ENCODE measurements around the gene DLGAP1. TPM values are rescaled to one million over a fixed set of nuclear protein-coding genes. Genes with fewer than 3 reads are reported as not detected.

The DLGAP1 gene
- total and polyA plus RNA-seq, 10 of the 15 experiments (the other 5 are each of a cell fraction or from before 2014, with no cell fraction given): 0.23 to 27.6 (median 1.9) TPM

DNA sequence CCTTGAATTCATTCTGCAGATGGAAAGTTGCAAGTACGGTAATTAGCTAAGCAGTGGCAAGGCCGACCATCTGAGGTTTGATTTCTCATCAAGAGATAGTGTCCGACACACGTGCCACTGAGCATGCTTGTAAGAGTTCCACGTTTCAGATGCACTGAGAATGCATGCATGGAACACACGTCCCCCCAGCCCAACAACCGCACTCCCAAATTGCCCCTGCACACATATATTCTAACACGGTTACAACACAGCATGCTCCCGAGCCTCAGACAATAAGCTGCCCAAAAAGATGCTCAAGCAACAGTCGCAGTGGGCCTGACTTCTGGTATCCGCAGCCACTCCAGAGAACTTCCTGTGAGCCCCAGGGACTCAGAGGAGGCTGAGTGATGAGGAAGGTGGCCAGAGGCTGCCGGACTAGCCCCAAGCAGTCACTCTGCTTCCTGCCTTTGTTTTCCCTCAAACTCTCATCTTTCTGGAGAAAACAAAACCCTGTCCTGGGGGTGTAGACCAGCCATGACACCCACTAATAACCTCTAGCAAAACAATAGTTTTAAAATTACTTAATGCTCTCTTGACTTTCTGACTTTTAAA lies 801.2 kb downstream of the DLGAP1 start:
- H3K4me2 ChIP-seq (ENCODE audit: control insufficient read depth, insufficient read depth): no peak overlapping the region
- SMC1A ChIA-PET (ENCODE audit: uncharacterized antibody, unreplicated experiment): interaction anchor here (1.2 kb wide), 1 partner anchor 27 kb away, joined by 3 read pairs; no protein-coding TSS in a partner anchor
- no peaks in the 10 kb centered on the region for H3K4me1 ChIP-seq (ENCODE audit: control insufficient read depth, insufficient read depth, low read length)
- H2AFZ ChIP-seq (ENCODE audit: control insufficient read depth, low read depth, low read length): no peak overlapping the region
- ATAC-seq (no peak), FAIRE-seq (no peak), DNase-seq (ENCODE audit: low read depth, low spot score) (no peak)
- no peaks in the 10 kb centered on the region for H3K36me3 ChIP-seq (ENCODE audit: control insufficient read depth in 2 of 2, insufficient read depth in 2 of 2, low read length in 1 of 2)
- WGBS (ENCODE audit: insufficient coverage, insufficient replicate concordance, low lambda C conversion rate, missing lambda C conversion rate): 45% methylated on average over 12 of the region's 12 CpGs
- H3K27me3 ChIP-seq (replicated peaks in 1 of 2; ENCODE audit: control insufficient read depth in 2 of 2, insufficient read depth in 2 of 2, low read length in 1 of 2): no peaks in the 10 kb centered on the region
- no peak overlapping the region for H3K4me3 ChIP-seq
- BruUV-seq (replicated peaks): no TSS peak
- intact Hi-C loops (cut with micrococcal nuclease; ENCODE audit: unreplicated experiment): no loop called here
- H3K9ac ChIP-seq (ENCODE audit: control insufficient read depth, insufficient read depth, low read length): no peak overlapping the region
- CTCF ChIA-PET: interaction anchor here (0.8 to 1.7 kb wide), 2 partner anchors 10 to 12 kb away, joined by 3 to 8 read pairs; no protein-coding TSS in a partner anchor
- TF ChIP-seq STAT3 (IDR thresholded peaks at IDR 0.05; ENCODE audit: low read depth, low read length) (no peak), POLR2A (IDR thresholded peaks at IDR 0.05; ENCODE audit: low read depth, low read length) (no peak), ZNF384 (IDR thresholded peaks at IDR 0.05; ENCODE audit: borderline replicate concordance, low read depth, low read length) (no peak), TCF7 (IDR thresholded peaks at IDR 0.05; ENCODE audit: borderline replicate concordance) (no peak), KLF5 (IDR thresholded peaks at IDR 0.05; ENCODE audit: partially characterized antibody) (no peak), FOS (IDR thresholded peaks at IDR 0.05; ENCODE audit: borderline replicate concordance, extremely low read depth, insufficient read length) (no peak), GATAD2B (conservative IDR thresholded peaks at IDR 0.05; ENCODE audit: low read depth) (no peak)
- TF ChIP-seq, protein P1, sequence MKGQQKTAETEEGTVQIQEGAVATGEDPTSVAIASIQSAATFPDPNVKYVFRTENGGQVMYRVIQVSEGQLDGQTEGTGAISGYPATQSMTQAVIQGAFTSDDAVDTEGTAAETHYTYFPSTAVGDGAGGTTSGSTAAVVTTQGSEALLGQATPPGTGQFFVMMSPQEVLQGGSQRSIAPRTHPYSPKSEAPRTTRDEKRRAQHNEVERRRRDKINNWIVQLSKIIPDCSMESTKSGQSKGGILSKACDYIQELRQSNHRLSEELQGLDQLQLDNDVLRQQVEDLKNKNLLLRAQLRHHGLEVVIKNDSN (IDR thresholded peaks at IDR 0.05; ENCODE audit: borderline replicate concordance, extremely low read length, insufficient read depth, low read depth, low read length): no peak
- TF ChIP-seq, protein P2, sequence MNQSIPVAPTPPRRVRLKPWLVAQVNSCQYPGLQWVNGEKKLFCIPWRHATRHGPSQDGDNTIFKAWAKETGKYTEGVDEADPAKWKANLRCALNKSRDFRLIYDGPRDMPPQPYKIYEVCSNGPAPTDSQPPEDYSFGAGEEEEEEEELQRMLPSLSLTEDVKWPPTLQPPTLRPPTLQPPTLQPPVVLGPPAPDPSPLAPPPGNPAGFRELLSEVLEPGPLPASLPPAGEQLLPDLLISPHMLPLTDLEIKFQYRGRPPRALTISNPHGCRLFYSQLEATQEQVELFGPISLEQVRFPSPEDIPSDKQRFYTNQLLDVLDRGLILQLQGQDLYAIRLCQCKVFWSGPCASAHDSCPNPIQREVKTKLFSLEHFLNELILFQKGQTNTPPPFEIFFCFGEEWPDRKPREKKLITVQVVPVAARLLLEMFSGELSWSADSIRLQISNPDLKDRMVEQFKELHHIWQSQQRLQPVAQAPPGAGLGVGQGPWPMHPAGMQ (IDR thresholded peaks at IDR 0.05; ENCODE audit: borderline replicate concordance): no peak
- TF ChIP-seq, protein P3, sequence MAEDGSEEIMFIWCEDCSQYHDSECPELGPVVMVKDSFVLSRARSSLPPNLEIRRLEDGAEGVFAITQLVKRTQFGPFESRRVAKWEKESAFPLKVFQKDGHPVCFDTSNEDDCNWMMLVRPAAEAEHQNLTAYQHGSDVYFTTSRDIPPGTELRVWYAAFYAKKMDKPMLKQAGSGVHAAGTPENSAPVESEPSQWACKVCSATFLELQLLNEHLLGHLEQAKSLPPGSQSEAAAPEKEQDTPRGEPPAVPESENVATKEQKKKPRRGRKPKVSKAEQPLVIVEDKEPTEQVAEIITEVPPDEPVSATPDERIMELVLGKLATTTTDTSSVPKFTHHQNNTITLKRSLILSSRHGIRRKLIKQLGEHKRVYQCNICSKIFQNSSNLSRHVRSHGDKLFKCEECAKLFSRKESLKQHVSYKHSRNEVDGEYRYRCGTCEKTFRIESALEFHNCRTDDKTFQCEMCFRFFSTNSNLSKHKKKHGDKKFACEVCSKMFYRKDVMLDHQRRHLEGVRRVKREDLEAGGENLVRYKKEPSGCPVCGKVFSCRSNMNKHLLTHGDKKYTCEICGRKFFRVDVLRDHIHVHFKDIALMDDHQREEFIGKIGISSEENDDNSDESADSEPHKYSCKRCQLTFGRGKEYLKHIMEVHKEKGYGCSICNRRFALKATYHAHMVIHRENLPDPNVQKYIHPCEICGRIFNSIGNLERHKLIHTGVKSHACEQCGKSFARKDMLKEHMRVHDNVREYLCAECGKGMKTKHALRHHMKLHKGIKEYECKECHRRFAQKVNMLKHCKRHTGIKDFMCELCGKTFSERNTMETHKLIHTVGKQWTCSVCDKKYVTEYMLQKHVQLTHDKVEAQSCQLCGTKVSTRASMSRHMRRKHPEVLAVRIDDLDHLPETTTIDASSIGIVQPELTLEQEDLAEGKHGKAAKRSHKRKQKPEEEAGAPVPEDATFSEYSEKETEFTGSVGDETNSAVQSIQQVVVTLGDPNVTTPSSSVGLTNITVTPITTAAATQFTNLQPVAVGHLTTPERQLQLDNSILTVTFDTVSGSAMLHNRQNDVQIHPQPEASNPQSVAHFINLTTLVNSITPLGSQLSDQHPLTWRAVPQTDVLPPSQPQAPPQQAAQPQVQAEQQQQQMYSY (CRISPR knock-in tag; IDR thresholded peaks at IDR 0.05): no peak
- in situ Hi-C loops (cut with MboI): no loop called here
- H3K79me2 ChIP-seq (ENCODE audit: control insufficient read depth, insufficient read depth, low read length): no peaks in the 10 kb centered on the region
- no peak overlapping the region for H3K27ac ChIP-seq (ENCODE audit: control insufficient read depth, insufficient read depth)
- H4K20me1 ChIP-seq (ENCODE audit: control insufficient read depth, insufficient read depth): no peaks in the 10 kb centered on the region
- no peaks in the 10 kb centered on the region for H3K9me3 ChIP-seq (replicated peaks; ENCODE audit: control insufficient read depth, insufficient read depth, low read length)
- POLR2A ChIA-PET: no interaction called here
- RAD21 ChIA-PET (ENCODE audit: unreplicated experiment): interaction anchor here (0.8 kb wide), 1 partner anchor 12 kb away, joined by 4 read pairs; no protein-coding TSS in a partner anchor
